RWPE2 (cell line): ENCODE results near the gene PEX1.

Experiments used
- ATAC-seq: fragments of 200-7000 bp; cut with Tn5 transposase; 3 replicates; pipeline ENCODE4 v1.9.1; 2021; ENCODE audit warnings: low read depth
- DNase-seq: peaks from one replicate; pipeline ENCODE4 v3.0.0-alpha.2; 2020; ENCODE audit warnings: low spot score
- H3K27ac ChIP-seq: fragments of 450-650 bp; 2 replicates; pipeline ENCODE4 v1.5.1; 2017; ENCODE audit warnings: mild to moderate bottlenecking; ENCODE audit not compliant: poor library complexity, severe bottlenecking
- H3K27me3 ChIP-seq: fragments of 250-450 bp; sonication (Bioruptor Pico); 2 replicates; pipeline ENCODE4 v1.5.1; 2021; ENCODE audit warnings: mild to moderate bottlenecking, moderate library complexity; ENCODE audit not compliant: insufficient read depth, poor library complexity, severe bottlenecking
- H3K36me3 ChIP-seq: fragments of 250-450 bp; sonication (Bioruptor Pico); 2 replicates; pipeline ENCODE4 v1.5.1; 2020; ENCODE audit warnings: low read depth, mild to moderate bottlenecking, moderate library complexity
- H3K4me1 ChIP-seq: fragments of 250-450 bp; sonication (Bioruptor Pico); 2 replicates; pipeline ENCODE4 v1.5.1; 2021; ENCODE audit warnings: mild to moderate bottlenecking, moderate library complexity; ENCODE audit not compliant: insufficient read depth, poor library complexity, severe bottlenecking
- H3K4me3 ChIP-seq: fragments of 250-450 bp; sonication (Bioruptor Pico); 2 replicates; pipeline ENCODE4 v1.5.1; 2021; ENCODE audit warnings: mild to moderate bottlenecking, moderate library complexity; ENCODE audit not compliant: severe bottlenecking
- H3K9me3 ChIP-seq: fragments of 250-450 bp; sonication (Bioruptor Pico); 2 replicates; pipeline ENCODE4 v1.5.1; 2021; ENCODE audit warnings: mild to moderate bottlenecking, moderate library complexity; ENCODE audit not compliant: severe bottlenecking
- TF ChIP-seq, protein P1 (sequence below): fragments of 450-650 bp; IDR thresholded peaks from one replicate; pipeline ENCODE4 v1.5.1; 2017; ENCODE audit warnings: mild to moderate bottlenecking, moderate library complexity; ENCODE audit not compliant: poor library complexity, severe bottlenecking

PEX1 gene

DNA sequence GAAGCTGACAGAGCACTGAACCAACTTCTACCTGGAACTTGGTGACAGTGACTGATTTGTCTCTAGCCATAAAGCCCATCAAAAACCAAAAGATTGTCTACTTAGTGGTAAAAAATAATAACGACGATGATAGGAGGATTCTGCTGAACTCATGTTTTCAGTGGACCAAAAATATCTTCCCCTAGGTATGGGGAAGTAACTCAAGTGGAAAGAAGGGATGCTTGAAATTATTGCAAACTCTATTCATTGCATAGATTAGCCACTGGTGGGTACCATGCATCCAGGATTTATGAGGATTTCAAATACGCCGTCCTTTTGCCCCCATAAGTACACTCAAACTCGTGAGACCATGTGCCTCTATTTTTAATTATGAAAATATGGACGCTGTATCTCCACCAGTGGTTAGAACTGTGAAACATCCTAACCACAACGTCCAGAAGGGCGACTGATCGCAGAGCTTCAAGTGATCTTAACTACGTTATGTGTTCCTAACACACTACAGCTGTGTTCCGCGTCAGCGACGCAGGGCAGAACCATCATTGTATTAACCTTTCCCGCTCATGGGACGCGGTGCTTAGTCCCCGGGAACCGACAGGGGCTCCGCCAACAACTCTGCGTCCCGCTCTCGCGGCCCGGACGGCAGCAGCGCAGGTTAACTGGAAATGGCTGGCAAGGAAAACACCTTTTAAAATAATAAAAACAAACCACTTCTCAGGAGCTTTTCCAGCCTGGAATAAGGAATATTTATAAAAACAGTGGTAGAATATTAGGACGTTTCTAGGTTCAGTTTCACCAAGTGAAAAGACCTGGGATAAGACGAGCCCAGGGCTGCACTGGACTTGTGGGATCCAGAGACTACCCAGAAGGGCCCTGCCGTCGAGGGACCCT is 776 bp downstream of the PEX1 start:
- no peaks in the 10 kb centered on the region for H3K27me3 ChIP-seq
- ATAC-seq (peak; percentile 61), DNase-seq (peak; percentile 57)
- peak overlapping the region; percentile 97 for H3K4me3 ChIP-seq
- no peaks in the 10 kb centered on the region for H3K9me3 ChIP-seq
- TF ChIP-seq, protein P1, sequence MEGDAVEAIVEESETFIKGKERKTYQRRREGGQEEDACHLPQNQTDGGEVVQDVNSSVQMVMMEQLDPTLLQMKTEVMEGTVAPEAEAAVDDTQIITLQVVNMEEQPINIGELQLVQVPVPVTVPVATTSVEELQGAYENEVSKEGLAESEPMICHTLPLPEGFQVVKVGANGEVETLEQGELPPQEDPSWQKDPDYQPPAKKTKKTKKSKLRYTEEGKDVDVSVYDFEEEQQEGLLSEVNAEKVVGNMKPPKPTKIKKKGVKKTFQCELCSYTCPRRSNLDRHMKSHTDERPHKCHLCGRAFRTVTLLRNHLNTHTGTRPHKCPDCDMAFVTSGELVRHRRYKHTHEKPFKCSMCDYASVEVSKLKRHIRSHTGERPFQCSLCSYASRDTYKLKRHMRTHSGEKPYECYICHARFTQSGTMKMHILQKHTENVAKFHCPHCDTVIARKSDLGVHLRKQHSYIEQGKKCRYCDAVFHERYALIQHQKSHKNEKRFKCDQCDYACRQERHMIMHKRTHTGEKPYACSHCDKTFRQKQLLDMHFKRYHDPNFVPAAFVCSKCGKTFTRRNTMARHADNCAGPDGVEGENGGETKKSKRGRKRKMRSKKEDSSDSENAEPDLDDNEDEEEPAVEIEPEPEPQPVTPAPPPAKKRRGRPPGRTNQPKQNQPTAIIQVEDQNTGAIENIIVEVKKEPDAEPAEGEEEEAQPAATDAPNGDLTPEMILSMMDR = no peak
- H3K36me3 ChIP-seq = peaks cover 28% of the 10 kb centered on the region
- H3K27ac ChIP-seq = peak overlapping the region; percentile 51
- H3K4me1 ChIP-seq = peaks cover 14% of the 10 kb centered on the region

DNA sequence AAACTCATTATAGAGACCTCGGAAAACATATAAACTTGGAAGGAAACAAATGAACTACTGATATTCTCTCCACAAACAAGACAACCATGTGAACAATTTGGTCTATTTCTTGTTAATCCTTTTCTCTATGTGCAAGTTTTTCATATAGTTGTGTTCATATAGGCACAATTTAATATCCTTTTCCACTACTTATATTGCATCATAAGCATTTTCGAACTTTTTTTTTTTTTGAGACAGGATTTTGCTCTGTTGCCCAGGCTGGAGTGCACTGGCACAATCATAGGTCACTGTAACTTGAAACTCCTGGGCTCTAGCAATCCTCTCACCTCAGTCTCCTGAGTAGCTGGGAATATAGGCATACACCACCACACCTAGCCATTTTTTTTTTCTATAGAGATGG is 5.2 kb downstream of the PEX1 start:
- TF ChIP-seq, protein P1 = no peak

GRCh38 chr7:92520024-92520423 is 8.3 kb downstream of the PEX1 start:
- no peak for ATAC-seq
- H3K9me3 ChIP-seq = no peaks in the 10 kb centered on the region

More for the DNA sequence above, 5.2 kb downstream of the PEX1 start:
- Histone ChIP-seq H3K9me3 (no peaks in the 10 kb centered on the region), H3K27ac (no peak overlapping the region), H3K27me3 (no peaks in the 10 kb centered on the region), H3K4me1 (peaks cover 9% of the 10 kb centered on the region), H3K36me3 (peaks cover 18% of the 10 kb centered on the region), H3K4me3 (no peak overlapping the region)
- ATAC-seq = no peak
- no peak for DNase-seq

DNA sequence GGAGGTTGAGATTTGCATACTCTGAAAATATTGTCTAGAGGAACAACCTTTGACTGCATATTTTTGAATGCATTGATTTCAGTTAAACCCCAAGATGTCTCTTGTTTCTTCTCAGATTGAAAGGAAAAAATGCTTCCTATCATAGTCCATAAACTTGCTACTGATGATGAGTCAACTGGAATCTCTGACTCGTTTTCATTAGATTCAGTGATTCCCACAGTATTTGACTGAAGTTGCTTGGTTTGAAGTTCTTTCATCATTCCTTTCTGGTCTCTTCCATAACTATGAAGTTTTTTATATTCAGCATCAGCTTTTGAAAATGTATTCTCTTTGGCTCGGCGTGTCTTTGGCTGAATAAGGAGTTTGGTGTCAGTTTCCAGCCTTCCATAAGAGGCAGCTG is 10.7 kb downstream of the PEX1 start:
- DNase-seq (no peak), ATAC-seq (no peak)
- no peak overlapping the region for H3K27ac ChIP-seq
- no peaks in the 10 kb centered on the region for H3K9me3 ChIP-seq
- TF ChIP-seq, protein P1 = no peak
- H3K4me3 ChIP-seq = no peak overlapping the region
- H3K4me1 ChIP-seq = no peaks in the 10 kb centered on the region
- H3K27me3 ChIP-seq = no peaks in the 10 kb centered on the region
- H3K36me3 ChIP-seq = peaks cover 45% of the 10 kb centered on the region

More at GRCh38 chr7:92520024-92520423, 8.3 kb downstream of the PEX1 start:
- Histone ChIP-seq H3K4me1 (no peaks in the 10 kb centered on the region), H3K36me3 (peaks cover 29% of the 10 kb centered on the region), H3K4me3 (no peak overlapping the region), H3K27ac (no peak overlapping the region), H3K27me3 (no peaks in the 10 kb centered on the region)
- no peak for DNase-seq
- TF ChIP-seq, protein P1 = no peak
